Right lung (tissue), 10 donors: ENCODE data around the gene FAM170A. TPM values are rescaled to one million over a fixed set of nuclear protein-coding genes. Genes with fewer than 3 reads are reported as not detected.

Experiments
- DNase-seq, 2 donors: peaks; one replicate each; pipeline ENCODE4 v3.0.0-alpha.2; 2013
- long read RNA-seq, 8 donors: transcript quantifications; one replicate each; lab custom pipeline, GENCODE V29; 2026
- polyA plus RNA-seq, 5 donors: library from polyadenylated mRNA; unstranded; fragments of 120-200 nt; gene quantifications; one replicate each; pipeline versions ENCODE4 v1.2.1 to v1.2.3, GENCODE V29; 2013; ENCODE audit warnings: inconsistent platforms in 1 of 5, low replicate concordance in 1 of 5; ENCODE audit not compliant: insufficient read length in 5 of 5, insufficient read depth in 1 of 5

Gene FAM170A, protein sequence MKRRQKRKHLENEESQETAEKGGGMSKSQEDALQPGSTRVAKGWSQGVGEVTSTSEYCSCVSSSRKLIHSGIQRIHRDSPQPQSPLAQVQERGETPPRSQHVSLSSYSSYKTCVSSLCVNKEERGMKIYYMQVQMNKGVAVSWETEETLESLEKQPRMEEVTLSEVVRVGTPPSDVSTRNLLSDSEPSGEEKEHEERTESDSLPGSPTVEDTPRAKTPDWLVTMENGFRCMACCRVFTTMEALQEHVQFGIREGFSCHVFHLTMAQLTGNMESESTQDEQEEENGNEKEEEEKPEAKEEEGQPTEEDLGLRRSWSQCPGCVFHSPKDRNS
- polyA plus RNA-seq = under 1 TPM in 2 of 5 donors, not detected in 3; 0.09 to 0.16 TPM
- long read RNA-seq, donor 1 = 0 reads
- long read RNA-seq, donor 2 = 0 reads
- long read RNA-seq, donor 3 = 0 reads
- long read RNA-seq, donor 4 = 0 reads
- long read RNA-seq, donor 5 = 0 reads
- long read RNA-seq, donor 6 = 0 reads
- long read RNA-seq, donor 7 = 0 reads
- long read RNA-seq, donor 8 = 0 reads

DNA sequence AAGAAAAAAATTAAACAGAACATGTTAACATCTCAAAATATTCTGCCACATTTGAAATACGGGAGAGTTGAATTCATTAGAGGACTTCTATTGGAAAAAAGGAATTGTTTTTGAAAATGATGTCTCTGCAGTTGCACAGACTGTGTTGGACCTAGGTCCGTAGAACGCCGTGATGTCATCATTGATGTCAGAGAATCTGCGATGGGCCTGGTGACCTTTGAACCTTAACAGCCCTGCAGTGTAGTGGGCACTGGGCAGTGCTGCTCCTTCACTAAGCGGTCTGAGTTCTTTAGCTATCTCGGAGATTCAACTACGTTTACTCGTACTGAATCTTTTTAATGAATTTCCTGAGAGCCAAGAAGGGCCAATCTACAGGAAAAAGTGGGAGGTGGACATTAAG lies at the start of gene FAM170A:
Gene FAM170A, plus strand, starts transcription at position 220 of the 400 bp plus-strand sequence. CDS start 211 bp downstream, outside the sequence.
- DNase-seq = no peak

DNA sequence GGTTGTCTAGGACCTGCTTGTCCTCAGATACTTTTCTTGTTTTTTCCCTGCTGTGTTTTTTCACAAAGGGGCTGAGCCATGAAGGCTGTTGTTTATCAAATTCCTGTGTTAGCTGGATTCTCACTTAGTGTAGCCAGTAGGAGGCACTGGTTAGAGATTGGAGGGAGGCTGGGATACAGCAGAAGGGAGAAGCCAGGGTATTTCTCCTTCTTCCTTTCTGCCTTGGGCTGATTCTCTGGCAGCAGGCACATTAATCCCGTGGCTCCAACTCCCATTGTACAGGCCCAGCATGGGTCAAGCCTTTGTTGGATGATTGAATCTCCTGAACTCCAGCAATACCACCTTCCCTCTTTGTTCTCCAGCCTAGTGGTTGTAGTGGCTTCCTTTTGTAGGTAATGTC lies 46.4 kb upstream of the FAM170A start:
- no peak for DNase-seq

DNA sequence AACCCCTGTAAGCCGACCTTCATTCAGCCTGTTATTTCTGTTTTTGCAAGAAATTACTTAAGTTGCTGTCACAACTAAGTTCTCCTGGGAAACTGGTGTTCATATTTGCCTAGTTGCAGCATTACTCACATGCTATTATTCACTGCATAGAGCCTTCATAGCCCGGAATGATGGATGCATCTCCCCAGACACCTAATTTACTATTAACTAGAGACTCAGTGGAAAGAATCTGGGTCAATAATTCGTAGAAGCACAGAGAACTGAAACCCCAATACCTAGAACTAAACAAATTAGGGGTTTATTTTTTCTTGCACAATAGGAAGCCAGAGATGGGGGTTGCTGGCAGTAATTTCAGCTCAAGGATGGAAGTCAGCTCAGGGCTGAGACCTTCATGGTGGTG lies 45.7 kb upstream of the FAM170A start:
- no peak for DNase-seq

DNA sequence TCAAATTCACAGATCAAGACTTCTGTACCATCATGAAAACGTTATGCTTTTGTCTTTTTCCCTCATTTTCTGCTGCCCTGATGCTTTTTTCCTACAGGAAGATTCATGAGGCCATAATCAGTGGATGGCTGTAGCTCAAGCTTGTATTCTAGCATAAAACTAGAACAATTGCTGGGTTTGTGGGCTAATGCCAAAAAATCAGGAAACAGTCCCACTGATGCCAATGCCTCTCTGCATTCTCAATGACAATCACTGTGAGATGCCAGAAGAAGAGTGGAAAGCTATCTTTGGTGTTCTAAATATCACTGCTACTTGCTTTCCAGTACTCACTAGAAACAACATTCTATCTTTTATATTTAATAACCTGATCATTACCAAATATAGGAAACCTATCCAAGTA lies 33.3 kb upstream of the FAM170A start:
- no peak for DNase-seq

DNA sequence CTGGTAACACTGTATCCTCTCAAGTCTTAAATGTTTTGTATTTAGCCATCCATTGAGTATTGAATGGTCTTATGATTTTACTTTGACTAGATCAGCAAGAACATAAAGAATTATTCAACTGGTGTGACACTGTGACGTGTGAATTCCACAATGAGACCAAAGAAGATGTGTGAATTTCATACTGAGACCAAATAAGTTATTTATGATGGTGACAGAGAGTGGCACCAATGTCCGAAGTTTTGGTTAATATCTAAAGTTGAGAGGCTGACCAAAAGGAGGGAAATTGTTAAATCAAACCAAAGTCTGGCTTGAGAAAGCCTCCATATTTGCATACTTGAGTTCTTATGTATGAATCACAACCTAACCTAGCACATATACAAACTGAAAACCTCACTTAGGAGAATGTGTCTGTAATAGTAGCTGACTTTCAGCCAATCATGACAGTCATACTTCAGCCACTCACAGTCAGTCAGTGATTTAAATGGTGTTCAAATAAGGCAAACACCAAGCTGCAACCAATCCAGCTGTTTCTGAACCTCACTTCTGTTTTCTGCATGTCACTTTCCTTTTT lies 31.5 kb upstream of the FAM170A start:
- DNase-seq = no peak

DNA sequence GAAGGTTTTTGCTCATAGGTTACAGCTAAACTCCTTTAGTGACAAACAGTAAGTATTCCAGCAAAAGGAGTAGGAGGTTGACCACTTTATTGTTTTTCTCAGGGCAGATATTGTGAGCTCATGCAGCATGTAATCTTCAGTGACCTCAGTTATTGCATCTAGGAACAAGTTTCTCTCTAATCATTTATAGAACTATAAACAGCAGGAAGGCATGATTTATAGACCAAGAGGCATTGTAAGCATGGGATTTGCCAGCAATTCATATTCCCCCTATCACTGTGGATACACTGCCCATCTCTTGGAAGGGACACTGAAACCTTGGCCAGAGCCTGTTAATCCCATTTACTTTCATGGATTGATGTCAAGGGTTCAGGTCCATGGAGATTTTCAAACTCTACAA lies 15.4 kb upstream of the FAM170A start:
- no peak for DNase-seq

DNA sequence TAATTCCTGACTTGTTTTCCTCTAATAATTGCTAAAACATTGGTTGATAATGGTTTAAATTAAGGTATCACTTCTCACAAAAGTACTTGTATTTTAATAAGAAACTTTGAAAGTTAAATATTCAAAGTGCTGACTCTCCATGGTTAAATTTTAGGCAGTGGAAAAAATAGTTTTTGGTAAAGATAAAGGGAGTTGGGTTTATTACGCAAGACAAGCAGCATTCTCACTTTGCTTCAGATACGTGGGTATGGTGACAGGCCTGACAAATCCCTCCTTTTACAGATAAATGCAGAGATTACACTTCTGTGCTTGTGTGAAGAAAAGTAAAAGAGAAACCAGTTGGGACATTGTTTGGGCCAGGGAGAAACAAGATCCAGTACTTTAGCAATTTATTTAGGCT lies 14.5 kb upstream of the FAM170A start:
- no peak for DNase-seq

DNA sequence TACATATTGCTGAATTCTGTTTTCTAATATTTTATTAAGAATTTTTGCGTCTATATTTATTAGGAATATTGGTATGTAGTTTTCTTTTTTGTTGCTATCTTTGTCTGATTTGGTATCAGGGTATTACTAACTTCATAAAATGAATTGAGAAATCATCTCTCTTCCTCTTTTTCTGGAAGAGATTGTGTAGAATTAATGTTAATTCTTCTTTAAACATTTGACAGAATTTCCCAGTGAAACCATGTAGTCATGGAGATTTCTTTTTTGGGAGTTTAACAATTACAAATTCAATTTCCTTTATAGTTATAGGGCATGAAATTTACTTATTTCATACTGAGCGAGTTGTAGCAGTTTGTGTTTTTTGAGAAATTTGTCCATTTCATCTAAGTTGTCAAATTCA lies 3.3 kb upstream of the FAM170A start:
- DNase-seq = no peak

DNA sequence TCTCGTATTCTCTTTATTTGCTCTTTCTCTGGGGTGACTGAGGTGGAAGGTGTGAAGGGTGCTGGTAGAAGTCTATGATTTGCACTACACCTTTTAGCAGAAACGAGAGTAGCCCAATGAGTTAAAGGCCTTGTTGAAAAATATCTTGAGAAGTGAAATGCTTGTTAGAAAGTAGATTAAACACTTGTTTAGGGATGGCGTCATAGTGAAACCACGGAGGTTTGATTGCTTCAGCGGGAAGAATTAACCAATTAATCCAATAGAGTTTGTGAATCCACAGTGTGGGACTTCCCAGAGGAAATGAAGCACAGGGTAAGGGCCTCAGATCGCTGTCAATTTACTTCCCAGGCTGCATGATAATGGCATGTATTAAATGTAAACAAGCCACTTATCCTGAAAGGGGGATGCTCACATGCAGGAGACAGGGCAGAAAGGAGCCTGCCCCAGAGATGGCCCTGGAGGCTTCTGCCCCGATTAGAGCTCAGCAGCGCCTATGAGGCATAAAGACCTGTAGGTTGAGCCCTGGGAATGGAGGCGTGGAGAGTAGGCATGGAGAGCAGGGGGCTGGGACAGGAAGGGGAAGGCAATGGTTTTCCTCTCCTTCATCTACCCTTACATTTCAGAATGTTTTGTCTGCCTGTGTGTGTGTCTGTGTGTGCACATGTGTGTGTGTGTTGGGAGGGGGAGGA lies 1.5 kb downstream of the FAM170A start:
- peak; percentile 2 to 6 for DNase-seq

DNA sequence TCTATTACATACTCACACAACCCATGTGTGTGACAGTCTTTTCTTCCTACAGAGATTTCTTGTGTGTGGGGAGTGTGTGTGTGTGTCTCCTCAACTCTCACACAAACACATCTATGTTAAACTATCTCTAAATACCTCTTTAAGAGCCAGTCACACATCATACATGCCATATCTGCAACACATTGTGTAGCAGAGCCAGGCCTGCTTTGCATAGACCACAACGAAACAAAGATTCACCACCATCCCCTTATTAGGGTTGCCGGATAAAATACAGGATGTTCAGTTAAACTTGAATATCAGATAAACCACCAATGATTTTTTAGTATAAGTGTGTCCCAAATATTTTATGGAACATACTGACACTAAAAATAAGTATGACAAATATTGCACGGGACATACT lies 2.3 kb downstream of the FAM170A start:
- DNase-seq = no peak

DNA sequence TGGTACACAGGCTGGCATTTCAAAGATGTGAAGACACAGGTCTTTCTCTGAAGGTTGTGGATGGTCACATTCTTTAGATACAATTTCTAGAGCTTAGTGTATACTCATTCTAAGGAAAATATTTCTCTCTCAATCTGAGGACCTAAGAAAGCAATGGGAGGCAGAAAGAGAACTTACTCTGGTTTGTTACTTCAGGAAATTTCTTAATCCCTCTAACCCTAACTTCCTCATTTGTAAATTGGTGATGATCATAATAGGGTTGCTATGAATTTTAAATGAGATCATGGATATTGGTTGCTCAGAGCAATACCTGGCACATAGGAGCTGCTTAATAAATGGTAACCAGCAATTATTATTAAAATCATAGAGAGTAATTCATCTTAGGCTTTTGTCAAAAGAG lies 22.1 kb downstream of the FAM170A start:
- DNase-seq = no peak

DNA sequence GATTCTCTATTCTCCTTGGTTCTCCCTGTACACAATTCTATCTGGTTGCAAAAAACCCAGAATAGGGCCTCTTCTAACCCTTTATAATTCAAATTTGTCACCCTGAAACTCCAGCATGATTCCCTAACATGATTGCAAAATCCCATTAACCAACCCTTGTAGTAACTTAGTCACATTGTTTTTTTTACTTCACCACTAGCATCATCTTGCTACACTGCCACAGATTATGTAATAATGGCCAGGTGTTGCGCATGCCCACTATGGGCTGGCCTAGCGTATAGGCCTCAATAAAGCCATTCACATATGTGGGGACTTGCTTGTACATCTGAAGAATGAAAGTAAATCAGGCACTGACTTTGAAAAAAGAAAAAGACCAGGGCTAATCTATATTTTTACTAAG lies 25.7 kb downstream of the FAM170A start:
- DNase-seq = no peak

DNA sequence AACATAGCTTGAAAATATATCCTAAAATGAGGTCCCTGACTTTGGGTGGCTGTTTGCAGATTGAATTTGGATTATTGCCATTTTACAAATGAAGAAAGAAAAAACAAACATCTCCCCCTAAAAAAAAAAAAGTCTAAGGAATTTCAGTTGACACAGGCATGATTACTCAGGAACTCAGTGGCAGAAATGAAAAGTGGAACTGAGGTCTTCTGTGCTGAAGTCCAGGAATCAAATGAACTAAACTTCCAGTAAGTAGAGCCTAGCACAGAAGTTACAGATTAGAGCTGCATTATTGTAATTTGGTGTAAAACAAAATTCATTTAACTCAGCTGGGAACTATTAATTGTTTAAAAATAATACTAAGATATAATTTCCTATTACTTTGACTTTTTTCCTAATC lies 26.7 kb downstream of the FAM170A start:
- DNase-seq = no peak

DNA sequence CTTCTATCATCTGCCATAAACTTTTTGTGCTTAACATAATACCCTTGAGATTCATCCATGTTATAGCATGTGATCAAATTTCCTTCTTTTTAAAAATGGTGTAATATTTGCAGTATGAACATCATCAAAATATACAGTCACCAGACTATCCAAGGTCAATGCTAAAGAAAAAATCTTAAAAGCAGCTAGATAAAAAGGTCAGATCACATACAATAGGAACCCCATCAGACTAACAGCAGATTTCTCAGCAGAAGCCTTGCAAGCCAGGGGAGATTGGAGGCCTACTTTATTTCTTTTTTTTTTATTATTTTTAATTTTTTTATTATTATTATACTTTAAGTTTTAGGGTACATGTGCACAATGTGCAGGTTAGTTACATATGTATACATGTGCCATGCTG lies 37.2 kb downstream of the FAM170A start:
- no peak for DNase-seq

DNA sequence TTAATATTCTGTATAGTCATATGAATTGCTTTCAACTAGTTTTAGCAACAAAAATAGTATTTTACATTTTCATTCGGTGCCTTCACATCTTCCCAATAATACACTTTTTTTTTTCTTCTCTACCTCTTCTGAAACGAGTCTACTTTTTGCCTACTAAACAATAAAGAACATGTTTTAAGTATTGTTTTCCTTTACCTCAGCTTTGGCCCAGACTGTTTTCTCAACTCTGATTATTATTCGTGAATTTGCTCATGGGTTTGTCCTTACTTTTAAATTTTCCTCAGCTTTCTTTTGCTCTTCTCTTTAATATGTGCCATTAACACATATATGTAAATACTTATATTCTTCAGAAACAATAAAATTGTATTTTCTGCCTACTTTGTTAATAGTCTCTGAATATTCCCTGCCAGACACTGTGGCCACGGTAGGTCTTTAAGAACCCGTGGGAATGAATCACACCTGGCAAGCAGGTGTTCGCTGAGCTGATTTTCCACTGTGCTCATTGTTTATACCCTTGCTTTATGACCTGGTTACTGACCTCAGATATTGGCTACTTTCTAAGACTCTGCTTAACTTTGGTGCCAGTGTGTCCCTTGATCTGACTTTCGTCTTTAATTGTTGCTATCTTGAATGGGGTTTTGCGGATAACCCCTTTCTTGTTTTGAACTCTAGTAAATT lies 49.1 kb downstream of the FAM170A start:
- no peak for DNase-seq

DNA sequence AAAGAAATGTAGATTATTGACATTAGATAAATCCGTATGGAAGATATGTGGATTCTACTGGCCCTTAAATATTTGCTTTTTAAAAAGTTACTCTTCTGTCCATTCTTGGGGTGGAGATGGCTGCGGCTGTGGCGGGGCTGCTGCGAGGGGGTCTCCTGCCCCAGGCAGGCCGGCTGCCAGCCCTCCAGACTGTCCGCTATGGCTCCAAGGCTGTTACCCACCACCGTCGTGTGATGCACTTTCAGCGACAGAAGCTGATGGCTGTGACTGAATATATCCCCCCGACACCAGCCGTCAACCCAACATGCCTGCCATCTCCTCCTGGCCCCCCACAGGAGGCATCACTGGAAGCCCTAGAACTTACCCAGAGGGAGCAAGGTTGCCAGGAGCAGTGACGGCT lies 50.7 kb downstream of the FAM170A start:
- no peak for DNase-seq

DNA sequence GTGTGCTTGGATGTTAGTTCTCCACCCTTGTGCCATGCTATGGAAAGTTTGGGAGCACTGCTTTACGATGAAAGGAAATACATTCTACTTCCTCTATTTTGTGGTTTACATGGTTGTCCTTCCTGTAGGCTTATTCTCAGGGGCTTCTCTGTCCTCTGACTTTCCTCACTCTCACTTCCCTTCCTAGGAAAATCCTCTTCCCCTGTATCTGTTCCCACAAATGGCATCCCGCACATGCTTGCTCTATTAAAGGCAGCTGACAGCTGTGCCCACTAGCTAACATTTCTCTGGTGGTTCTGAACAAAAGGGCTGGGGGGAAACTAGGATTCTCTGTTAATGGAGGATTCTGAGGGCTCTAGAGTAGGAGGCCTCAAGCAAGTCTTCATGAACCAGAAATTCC lies 52.4 kb downstream of the FAM170A start:
- no peak for DNase-seq

DNA sequence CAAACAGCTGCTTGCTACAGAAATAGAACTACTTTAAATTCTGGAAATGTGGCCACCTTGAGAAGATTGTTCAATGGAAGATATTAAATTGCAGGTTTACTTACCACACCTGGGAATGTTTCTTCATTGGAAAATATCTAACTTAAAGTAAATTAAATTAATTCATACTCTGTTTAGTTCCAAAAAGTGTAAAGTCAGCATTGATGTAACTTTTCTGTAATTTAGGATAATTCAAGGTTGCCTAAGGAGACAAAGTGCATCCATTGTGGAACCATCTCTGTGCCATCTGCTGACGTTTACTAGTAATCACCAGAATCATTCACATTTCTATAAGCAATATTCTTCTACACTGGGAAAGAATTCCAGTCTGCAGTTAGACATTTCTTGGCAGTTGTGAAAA lies 53.0 kb downstream of the FAM170A start:
- DNase-seq = no peak
